ENCODE results near the gene TMC8.
A peak's percentile ranks its signal among the peaks of the same experiment; 100 is the strongest.

TMC8 gene

GRCh38 chr17:78125138-78125913, 5.2 kb upstream of the TMC8 start:
- DNase-seq = peak in 2 of 4 experiments; percentile 27 to 41

DNA sequence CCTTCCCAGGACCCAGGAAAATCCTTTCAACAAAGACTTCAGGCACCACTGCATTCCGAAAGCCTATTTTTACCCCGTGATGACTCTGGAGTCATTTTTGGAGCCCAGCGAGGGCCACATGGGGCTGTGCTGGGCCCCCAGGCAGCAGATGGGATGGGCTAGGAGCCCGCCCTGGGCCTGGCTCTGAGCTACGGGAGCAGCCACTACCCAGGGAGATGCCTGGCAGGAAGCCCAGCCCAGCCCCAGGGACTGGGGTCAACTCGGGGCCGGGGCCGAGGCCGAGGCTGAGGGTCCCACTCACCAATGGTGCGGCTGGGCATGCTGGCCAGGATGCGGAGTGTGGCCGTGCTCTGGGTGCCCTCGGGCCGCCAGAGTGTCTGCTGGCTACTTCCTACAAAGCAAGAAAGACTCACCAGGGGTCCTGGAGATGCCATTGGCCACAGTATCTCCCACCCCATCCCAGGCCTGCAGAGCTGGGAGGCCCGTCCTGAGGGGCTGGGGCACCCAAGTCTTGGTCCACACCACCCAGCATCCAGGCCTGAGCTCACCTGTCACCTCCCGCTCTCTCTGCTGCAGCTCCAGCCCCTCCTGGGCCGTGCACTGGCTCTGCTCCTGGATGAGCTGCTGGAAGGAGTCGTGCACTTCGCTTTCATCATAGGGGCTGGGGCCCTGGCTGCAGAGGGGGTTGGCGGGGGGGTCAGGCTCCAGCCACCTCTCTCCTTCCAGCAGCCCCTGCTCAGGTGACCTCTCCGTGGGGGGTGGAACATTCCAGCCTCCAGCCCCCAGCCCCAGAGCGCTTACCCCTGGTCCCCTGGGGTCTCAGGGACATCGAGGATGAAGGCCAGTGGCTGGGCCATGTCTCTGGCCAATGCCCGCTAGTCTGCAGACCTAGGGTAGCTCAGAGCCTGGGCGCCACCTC, 4.3 kb upstream of the TMC8 start:
- no peak for DNase-seq

DNA sequence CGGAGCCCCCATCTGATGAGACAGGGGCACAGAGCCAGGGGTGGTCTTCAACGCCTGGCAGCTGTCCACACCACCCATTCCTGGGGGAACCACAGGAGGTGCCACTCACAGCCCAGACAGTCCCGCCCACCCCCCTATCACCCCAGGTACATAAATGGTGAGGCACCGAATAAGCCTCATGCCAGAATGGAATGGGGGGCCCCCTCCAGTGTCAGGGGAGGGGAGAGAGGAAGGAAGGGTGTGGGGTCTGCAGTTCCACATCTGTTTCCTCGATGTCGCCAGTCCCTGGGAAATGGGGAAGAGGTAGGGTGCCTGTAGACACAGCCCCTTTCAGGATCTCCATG, 3.7 kb upstream of the TMC8 start:
- DNase-seq = no peak

DNA sequence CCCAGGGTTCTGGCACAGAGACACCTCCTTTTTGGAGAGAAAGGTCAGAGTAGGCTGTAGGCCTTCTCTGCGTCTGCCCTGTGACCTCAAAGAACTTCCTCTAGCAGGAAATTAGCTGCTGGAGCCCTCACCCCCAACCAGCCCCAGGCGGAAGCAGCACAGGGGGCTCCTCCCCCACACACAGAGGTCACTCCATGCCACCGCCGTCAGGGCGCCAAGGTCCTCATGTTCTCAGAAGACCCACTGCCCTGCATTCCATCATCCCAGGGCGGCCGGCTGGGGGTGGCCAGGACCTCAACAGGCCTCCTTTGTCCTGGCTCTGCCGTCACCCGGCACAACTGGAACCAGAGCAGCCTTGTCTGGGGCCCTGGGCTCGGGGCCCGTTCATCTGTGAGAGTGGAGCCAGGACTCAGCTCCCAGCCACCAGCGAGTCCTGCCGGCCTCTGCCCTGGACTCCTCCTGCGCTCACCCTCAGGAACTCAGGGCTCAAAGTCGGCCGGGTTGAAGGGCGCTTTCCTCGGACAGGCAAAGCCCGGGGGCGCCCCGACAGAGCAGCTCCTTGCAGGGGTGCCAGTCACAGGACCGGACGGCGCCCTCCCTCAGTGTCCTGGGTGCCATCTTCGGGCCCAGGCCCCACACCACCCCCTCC, 3.2 kb upstream of the TMC8 start:
- peak in 2 of 4 experiments; percentile 47 to 52 for DNase-seq

- DNase-seq = no peak
These were observed 2.6 kb upstream of the TMC8 start for GRCh38 chr17:78127888-78128550.

GRCh38 chr17:78128551-78129350, 1.8 kb upstream of the TMC8 start, which contains the start of gene TMC6:
Gene TMC6, minus strand, starts transcription at chr17:78128755. Its CDS starts 1,923 bp downstream, at chr17:78126832.
- DNase-seq = peak in 2 of 4 experiments; percentile 55 to 72

DNA sequence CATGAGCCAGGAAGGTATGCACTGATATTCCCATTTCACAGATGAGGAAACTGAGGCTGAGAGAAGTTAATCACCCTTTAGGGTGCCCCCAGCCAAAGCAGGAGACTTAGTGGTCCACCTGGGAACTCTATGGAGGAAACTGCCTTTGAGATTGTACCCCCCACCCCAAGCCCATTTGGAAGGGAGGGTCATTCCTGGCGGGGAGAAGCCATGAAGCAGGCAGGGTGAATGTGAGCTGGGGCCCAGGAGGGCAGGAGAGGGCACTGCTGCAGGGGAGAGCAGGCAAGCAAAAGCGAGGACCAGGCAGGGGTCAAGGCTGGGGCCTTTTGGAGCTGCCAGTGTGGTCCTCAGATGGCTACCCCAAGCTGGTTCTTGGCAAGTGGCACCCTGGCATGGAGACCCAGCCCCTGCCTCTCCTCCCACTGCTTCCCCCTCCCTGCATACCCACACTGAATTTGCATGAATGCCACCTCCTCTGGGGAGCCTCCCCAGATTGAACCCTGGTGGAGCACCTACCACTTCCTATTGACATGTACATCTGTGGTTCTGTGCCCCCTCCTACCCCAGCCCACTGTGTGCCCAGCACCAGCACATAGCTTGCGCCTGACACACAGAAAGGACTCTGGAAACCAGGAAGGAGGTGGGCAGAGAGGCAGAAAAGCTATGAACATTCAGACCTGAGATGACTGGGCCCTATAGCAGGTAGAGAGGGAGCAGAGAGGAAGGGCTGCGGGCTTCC, 1.1 kb upstream of the TMC8 start:
- DNase-seq = peak in 2 of 4 experiments; percentile 34 to 46

GRCh38 chr17:78130090-78130436, 508 bp upstream of the TMC8 start:
- DNase-seq = no peak

- peak in 1 of 4 experiments; percentile 45 for DNase-seq
These were observed 857 bp downstream of the TMC8 start for GRCh38 chr17:78131172-78132083.

- DNase-seq = peak in 2 of 4 experiments; percentile 45 to 50
These were observed 1.6 kb downstream of the TMC8 start for GRCh38 chr17:78132084-78132676.

- no peak for DNase-seq
These were observed 2.2 kb downstream of the TMC8 start for GRCh38 chr17:78132767-78133178.

- no peak for DNase-seq
These were observed 2.8 kb downstream of the TMC8 start for GRCh38 chr17:78133179-78133951.

DNA sequence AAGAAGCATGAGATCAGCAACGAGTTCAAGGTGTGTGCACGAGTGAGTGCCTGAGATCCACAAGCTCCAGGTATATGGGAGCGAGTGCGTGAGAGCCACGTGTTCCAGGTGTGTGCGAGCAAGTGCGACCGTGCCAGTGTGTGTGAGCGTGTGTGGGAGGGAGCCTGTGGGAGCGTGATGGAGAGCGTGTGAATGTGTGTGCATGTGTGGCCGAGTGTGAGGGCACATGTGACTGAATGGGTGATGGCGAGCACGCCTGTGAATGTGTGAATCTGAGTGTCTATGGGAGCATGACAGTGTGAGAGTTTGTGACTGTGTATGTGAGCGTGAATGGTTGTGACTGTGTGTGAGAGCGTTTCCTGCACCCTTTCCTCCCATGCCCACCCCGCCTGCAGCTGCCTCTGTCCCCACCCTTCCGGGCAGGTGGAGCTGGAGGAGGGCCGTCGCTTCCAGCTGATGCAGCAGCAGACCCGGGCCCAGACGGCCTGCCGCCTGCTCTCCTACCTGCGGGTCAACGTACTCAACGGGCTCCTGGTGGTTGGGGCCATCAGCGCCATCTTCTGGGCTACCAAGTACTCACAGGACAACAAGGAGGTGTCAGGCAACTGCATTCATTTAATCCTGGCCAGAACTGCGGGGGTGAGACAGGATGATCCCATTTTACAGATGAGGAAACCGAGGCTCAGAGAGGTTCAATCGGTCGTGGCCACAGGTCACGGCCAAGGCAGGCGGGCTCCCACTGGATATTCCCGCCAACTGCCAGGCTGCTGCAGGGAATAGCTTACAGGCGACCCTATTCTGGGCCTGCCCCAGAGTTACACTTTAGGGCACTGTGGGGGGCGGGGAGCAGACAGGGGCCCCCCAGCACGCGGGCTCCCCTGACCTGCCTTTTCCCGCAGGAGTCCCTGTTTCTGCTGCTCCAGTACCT, 3.7 kb downstream of the TMC8 start:
- peak in 3 of 4 experiments; percentile 41 to 67 (median 55) for DNase-seq

DNA sequence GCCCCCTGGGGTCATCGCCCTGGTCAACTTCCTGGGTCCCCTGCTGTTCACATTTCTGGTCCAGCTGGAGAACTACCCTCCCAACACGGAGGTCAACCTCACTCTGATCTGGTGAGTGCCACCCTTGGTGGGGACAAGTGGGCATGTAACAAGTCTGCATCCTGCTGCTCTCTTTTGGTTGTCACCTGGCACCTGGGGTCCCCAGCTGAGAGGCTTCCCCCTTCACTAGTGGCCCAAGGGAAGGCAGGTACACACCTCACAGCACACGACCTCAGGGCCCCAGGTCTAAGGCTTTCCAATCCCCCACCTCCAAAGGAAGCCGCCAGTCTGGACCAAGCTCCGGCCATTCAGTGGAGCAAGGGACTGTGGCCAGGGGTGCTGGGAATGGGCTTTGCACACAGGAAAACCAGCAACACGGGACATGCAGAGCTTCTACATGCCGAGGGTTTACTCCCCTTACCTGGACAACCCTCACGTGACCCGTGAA, 4.4 kb downstream of the TMC8 start:
- DNase-seq = no peak

- DNase-seq = no peak
These were observed 5.4 kb downstream of the TMC8 start for GRCh38 chr17:78135858-78136500.

- DNase-seq = peak in 2 of 4 experiments; percentile 31 to 54
These were observed 7.0 kb downstream of the TMC8 start for GRCh38 chr17:78137392-78138203.

Measured in activated naive CD4-positive, alpha-beta T cell (primary cell).